Stimulated activated CD4-positive, alpha-beta T cell treated with anti-CD3 and anti-CD28 coated beads, Interleukin-15, amount 100 ng/mL, for 1 hour (primary cell): Measurements from ENCODE around the gene DCTN2.
"Not testable (repeated sequence)": the region's sequence is repeated elsewhere in the genome, so short reads cannot be mapped to it uniquely, and the experiment has no call there.

ENCODE experiments used
- DNase-seq, 2 donors: peaks; one replicate each; pipeline ENCODE4 v3.0.0-alpha.2; 2020; ENCODE audit warnings: low read depth in 1 of 2, low spot score in 1 of 2

The DCTN2 gene

DNA sequence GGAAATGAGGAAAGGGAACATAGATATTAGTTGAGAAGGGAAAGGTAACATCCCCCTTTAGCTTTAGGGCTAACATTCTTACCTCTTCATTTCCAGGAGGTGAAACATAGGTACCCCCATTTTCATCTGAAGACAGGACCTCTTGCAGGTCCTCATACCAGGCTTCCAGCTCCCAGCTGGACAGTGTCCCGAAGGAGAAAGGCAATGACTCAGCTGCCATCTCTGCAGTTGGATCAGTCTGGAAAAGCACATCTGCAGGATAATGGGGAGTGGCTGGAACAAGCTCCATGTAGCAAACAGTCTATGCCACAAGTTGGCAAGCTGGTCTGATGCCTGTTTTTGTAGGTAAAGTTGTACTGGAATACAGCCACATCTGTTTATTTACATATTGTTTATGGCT is 29.8 kb downstream of the DCTN2 start:
- no peak for DNase-seq

DNA sequence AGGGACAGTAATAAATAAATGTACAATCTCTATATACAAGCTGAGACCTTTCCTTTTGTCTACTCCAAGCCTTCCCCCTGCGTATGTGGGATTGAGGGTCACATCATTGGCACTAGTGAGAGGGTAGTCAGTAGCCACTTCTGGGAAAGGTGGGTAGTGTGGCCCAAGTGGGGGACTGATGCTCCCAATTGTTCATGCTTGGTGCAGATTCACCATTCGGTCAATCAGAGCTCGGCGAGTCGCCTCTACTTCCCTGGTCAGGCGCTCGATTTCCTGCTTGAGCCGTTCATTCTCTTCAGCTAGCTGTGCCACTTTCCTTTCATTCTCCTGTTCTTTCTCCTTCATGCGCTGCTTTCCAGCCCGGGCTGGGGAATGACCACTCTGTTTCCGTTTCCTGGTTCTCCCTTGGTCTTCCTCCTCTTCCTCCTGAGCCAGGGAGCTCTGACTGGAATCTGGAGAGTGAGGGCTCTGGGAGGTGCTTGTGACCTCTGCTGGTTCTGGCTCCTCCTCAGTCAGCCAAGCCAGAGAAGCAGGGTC is 30.3 kb downstream of the DCTN2 start:
- no peak for DNase-seq

DNA sequence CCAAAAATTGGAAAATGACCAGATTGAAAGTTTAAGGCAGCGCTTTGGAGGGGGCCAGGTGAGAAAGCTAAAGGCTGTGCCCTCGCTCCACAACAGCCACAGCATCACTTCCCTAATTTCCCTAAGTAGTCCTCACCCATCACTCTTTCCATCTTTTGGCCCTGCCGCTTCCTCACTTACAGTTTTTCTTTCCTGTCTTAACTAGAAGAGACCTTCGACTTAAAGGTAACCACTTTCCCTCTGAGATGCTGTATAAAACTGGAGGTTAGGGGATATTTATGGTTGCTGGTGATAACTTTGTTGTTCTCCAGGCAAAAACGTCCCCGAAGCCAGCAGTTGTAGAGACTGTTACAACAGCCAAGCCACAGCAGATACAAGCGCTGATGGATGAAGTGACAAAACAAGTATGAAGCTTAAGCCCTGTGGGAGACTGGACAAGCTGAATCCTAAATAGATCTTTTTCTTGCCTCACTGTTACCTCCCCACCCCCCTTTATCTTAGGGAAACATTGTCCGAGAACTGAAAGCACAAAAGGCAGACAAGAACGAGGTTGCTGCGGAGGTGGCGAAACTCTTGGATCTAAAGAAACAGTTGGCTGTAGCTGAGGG is 31.0 kb downstream of the DCTN2 start:
- DNase-seq = no peak

DNA sequence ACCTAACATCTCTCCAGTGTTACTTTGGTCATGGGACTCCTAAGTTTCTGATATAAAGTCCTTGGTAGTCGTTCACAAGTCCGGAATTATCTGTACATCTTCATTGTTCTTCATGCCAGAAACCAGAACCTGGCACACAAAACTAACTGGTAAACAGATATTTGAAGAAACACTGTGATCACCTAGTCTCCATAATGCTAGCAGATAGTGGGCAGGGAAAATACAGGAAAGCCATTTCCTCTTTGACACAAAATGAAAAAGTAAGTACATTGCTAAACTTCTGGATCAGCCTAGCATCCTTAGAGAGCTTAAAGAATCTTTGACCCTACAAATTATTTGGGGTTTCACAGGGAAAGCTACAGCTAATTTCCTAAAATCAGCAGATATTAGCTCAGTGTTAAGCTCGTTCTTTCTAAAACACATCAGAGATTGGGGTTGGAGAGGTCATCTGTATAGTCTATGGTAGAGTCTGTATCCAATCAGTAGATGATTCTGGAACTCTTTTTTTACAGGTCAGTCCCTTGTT is 31.5 kb downstream of the DCTN2 start:
- no peak for DNase-seq

DNA sequence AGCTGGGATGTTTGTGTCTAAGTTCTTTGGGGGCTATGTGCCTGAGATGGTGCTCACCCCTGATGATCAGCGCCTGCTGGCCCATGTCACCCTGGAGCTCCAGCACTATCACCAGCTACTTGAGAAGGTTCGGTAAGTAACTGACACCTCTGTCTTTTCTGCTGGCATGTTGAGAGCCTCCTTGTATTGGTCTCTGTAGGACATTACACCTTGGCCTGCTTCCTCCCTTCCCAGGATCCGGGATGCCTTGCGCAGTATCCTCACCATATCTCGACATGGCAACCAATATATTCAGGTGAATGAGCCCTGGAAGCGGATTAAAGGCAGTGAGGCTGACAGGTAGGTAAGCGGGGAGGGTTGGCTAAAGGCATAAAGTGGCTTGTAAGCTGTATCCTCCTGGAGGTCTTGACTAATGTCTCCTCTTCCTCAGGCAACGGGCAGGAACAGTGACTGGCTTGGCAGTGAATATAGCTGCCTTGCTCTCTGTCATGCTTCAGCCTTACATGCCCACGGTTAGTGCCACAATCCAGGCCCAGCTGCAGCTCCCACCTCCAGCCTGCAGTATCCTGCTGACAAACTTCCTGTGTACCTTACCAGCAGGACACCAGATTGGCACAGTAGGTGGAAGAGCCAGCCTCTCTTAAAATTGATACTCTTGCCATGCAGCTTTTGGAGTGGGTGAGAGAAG is 32.1 kb downstream of the DCTN2 start:
- DNase-seq = no peak

DNA sequence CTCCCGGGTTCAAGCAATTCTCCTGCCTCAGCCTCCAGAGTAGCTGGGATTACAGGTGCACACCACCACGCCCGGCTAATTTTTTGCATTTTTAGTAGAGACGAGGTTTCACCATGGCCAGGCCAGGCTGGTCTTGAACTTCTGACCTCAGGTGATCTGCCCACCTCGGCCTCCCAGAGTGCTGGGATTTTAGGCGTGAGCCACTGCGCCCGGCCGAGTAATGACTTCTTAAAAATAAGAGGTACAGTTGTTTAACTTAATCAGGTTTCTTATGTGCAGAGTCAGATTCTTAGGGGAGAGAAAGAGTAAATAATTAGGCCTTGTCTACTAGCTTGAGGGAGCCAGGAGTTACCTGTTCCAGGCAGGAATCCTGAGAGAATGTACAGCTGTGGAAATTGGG is 32.7 kb downstream of the DCTN2 start:
- not testable (repeated sequence) for DNase-seq

DNA sequence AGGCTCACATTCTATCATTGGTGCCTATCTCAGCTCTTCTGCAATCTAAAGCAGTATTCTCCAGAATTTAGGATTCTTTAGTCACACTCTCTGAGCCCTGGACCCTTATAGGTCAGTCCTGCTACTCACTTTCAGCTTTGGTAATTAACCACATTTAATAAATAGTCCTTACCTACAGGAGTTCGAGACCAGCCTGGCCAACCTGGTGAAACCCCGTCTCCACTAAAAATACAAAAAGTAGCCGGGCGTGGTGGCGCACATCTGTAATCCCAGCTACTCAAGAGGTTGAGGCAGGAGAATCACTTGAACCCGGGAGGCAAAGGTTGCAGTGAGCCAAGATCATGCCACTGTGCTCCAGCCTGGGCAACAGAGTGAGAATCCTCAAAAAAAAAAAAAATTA is 33.3 kb downstream of the DCTN2 start:
- not testable (repeated sequence) for DNase-seq

DNA sequence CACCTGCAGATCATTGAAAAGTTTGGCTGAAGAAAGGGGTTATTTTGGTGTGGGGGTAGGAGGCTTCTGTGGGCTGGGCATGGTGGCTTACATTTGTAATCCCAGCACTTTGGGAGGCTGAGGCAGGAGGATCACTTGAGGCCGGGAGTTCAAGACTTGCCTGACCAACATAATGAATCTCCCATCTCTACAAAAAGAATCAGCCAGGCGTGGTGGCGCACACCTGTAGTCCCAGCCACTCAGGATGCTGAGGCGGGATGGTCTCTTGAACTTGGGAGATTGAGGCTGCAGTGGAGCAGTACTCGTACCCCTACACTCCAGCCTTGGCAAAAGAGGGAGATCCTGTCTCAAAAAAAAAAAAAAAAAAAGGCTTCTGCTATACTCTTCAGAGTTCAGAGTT is 33.7 kb downstream of the DCTN2 start:
- DNase-seq = no peak

DNA sequence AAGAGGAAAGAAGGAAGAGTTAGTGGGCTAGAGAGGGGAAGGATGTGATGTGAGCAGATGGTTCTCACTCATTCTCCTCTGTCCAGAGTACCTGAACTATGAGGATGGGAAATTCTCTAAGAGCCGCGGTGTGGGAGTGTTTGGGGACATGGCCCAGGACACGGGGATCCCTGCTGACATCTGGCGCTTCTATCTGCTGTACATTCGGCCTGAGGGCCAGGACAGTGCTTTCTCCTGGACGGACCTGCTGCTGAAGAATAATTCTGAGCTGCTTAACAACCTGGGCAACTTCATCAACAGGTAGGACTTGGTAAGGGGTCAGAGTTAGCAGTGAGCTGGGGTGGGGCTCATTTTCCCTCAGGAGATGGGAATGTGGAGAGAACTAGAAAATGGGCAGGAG is 34.3 kb downstream of the DCTN2 start:
- no peak for DNase-seq

DNA sequence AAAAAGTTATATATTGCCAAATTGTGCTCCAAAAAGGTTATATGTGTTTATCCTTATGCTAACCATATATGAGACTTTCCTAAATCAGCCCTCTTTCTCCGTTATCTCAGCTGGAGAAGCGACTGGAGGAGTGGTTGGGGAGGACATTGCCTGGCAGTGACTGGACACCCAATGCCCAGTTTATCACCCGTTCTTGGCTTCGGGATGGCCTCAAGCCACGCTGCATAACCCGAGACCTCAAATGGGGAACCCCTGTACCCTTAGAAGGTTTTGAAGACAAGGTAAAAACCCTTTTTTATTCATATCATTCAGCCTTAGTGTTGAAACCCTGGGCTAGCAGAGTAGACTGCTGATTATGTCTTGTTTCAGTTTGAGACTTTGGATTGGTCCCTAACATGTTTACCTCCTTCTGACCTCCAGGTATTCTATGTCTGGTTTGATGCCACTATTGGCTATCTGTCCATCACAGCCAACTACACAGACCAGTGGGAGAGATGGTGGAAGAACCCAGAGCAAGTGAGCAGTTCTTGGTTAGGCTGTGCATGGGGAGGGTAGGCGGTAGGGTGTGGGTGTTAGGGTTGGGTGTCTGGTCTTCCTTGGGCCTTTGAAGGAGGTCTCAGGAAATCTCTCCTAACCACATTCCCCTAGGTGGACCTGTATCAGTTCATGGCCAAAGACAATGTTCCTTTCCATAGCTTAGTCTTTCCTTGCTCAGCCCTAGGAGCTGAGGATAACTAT is 35.2 kb downstream of the DCTN2 start:
- no peak for DNase-seq

DNA sequence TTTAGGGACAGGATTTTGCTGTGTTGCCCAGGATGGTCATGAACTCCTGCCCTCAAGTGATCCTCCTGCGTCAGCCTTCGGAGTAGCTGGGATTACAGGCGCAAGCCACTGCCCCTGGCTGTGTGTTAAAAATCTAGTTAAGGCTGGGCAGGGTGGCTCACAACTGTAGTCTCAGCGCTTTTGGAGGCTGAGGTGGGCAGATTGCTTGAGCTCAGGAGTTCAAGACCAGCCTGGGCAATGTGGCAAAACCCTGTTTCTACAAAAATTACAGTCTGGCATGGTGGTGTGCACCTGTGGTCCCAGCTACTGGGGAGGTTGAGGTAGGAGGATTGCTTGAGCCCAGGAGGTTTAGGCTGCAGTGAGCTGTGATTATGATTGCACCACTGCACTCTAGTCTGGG is 35.8 kb downstream of the DCTN2 start:
- no peak for DNase-seq

DNA sequence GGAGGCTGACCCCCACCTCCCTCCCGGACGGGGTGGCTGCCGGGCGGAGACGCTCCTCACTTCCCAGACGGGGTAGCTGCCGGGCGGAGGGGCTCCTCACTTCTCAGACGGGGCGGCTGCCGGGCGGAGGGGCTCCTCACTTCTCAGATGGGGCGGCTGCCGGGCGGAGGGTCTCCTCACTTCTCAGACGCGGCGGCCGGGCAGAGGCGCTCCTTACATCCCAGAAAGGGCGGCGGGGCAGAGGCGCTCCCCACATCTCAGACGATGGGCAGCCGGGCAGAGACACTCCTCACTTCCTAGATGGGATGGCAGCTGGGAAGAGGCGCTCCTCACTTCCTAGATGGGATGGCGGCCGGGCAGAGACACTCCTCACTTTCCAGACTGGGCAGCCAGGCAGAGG is 39.2 kb downstream of the DCTN2 start:
- DNase-seq = not testable (repeated sequence)

DNA sequence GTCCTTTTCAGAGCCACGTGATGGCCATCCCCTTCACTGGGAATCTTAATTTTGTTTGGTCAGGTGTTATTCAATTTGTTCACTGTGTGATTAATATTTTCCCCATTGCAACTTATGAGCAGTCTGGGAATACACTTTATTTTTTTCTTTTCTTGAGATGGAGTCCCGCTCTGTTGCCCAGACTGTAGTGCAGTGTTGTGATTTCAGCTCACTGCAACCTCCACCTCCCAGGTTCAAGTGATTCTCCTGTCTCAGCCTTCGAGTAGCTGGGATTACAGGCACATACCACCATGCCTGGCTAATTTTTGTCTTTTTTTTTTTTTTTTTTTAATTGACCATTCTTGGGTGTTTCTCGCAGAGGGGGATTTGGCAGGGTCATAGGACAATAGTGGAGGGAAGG is 40.5 kb downstream of the DCTN2 start:
- DNase-seq = not testable (repeated sequence)

DNA sequence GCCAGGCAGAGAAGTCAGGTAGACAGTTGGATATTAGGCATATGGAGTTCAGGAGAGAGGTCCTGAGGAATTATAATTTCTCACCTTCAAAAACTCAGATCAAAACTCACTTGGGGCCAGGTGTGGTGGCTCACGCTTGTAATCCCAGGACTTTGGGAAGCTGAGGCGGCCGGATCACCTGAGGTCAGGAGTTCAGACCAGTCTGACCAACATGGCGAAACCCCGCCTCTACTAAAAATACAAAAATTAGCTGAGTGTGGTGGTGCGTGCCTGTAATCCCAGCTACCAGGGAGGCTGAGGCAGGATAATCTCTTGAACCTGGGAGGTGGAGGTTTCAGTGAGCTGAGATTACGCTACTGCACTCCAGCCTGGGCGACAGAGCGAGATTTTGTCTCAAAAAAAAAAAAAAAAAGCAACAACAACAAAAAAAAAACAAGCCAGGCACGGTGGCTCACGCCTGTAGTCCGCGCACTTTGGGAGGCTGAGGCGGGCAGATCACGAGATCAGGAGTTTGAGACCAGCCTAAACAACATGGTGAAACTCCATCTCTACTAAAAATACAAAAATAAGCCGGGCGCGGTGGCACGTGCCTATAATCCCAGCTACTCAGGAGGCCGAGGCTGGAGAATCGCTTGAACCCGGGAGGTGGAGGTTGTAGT is 44.6 kb downstream of the DCTN2 start:
- not testable (repeated sequence) for DNase-seq

DNA sequence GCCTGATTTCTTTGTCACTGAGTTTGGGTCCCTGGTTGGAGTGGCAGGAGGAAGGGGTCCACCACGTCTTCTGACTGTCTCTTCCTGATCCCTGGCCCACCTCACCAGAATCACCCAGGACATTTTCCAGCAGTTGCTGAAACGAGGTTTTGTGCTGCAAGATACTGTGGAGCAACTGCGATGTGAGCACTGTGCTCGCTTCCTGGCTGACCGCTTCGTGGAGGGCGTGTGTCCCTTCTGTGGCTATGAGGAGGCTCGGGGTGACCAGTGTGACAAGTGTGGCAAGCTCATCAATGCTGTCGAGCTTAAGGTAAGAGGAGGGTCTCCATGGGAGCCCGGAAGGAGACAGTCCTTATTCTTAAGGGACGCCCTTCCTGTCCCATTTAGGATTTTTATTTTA is 46.8 kb downstream of the DCTN2 start:
- no peak for DNase-seq

DNA sequence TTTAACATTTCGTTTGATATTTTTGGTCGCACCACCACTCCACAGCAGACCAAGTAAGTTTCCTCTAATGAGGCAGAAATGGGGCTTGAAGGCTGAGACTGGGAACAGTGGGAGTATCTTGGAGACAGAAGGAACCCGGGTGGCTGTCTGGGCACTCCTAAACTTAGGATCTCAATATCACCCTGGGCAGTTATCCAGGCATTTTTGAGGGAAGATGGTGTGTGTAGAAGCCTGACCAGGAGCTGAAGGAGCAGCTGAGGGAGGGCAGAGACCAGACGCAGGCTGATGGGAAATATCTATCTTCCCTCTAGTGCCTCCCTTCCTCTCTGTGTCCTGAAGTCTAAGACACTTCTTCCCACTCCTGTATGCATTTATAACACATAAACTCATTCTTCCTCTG is 48.4 kb downstream of the DCTN2 start:
- no peak for DNase-seq

DNA sequence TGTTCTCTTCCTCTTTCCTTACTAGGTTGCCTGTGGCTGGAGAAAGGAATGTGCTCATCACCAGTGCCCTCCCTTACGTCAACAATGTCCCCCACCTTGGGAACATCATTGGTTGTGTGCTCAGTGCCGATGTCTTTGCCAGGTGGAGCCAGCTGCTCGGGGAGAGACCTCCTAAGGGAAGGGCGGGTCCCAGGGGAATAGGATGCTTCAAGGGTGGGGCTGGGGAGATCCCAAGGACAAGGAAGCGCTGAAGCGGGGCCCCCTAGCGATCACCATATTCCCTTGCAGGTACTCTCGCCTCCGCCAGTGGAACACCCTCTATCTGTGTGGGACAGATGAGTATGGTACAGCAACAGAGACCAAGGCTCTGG is 48.9 kb downstream of the DCTN2 start:
- DNase-seq = no peak

DNA sequence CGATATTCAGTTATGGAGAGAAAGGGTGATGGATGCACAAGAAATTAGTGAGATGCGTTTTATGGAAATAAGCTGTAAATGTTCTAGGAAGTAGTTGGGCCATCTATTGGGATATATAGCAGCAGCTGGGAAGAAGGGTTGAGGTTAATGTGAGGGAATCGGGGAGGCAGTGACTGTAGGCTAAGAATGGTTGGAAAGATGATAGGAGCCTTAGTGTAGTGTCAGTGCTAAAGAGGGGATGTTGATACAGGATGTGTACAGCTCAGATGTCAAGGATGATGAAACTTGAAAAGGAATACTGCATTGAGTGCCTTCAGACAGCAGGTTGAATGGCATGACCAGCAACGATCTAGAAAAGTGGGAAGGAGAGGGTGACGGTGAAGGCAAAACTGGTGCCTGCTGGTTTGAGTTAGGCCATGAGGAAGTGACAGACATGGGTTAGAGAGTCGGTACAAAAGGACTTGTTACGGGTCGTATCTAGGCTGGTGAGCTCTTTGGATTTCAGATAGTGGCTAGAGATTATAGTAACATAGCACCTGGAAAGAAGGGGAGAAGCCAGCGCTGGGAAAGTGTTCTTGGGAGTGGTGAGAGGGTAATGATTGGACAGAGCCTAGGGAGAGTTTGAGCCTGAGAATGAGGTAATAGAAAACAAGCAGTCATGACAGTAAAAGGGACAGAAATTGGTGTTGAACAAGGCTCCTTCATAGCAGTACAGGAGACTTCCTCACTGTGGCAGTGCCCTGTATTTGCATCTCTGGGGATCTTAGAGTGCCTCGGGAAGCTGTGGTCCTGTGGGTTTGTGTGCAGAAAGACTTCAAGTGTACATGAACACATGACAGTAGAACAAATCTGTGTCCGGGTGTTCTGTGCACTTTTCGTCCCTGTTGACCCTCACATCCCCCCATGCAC is 49.5 kb downstream of the DCTN2 start:
- no peak for DNase-seq

DNA sequence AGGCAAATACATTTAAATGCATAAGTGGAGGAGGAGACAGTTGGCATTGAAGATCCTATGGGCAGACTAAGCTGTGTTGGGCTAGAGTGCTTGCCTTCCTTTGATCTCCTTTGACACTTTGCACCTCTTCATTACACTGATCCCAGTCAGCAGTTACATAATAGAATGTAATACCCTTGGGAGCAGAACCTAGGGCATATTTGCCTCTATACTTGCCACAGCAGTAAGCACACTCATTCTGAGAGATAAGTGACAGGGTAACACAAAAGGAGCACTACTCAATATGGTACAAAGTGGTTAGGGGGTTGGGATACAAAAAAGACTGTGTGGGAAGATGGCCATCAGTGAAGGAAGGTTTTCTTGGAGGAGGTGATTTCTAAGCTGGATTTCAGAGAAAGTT is 50.2 kb downstream of the DCTN2 start:
- DNase-seq = no peak

DNA sequence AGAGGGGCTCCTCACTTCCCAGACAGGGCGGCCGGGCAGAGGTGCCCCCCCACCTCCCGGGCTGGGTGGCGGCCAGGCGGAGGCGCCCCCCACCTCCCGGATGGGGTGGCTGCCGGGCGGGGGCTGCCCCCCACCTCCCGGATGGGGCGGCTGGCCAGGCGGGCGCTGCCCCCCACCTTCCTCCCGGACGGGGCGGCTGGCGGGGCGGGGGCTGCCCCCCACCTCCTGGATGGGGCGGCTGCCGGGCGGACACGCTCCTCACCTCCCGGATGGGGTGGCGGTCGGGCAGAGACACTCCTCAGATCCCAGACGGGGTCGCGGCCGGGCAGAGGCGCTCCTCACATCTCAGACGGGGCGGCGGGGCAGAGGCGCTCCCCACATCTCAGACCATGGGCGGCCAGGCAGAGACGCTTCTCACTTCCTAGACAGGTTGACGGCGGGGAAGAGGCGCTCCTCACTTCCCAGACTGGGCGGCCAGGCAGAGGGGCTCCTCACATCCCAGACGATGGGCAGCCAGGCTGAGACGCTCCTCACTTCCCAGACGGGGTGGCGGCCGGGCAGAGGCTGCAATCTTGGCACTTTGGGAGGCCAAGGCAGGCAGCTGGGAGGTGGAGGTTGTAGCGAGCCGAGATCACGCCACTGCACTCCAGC is 51.8 kb downstream of the DCTN2 start:
- not testable (repeated sequence) for DNase-seq
